DOHH2 (cell line): ENCODE measurements around the gene CAPN2.

Experiments used
- H3F3A ChIP-seq: fragments of 200-600 bp; sonication (generic), shearing (Covaris generic); 2 replicates; pipeline ENCODE4 v1.6.0; 2016; ENCODE audit warnings: antibody characterized with exemption, mild to moderate bottlenecking; ENCODE audit not compliant: control insufficient read depth, insufficient read depth
- H3K27ac ChIP-seq: fragments of 200-600 bp; sonication (generic); 2 replicates; pipeline ENCODE4 v1.5.1; 2014; ENCODE audit warnings: low read depth, mild to moderate bottlenecking, low read length, moderate library complexity
- H3K27me3 ChIP-seq: fragments of 200-600 bp; sonication (generic); 2 replicates; pipeline ENCODE4 v1.6.1; 2014; ENCODE audit warnings: mild to moderate bottlenecking, low read length, mixed read lengths; ENCODE audit not compliant: control insufficient read depth
- H3K36me3 ChIP-seq: fragments of 200-600 bp; sonication (generic); 2 replicates; pipeline ENCODE4 v1.6.1; 2014; ENCODE audit warnings: mild to moderate bottlenecking, low read length, moderate library complexity, mixed read lengths; ENCODE audit not compliant: control insufficient read depth
- H3K4me1 ChIP-seq: fragments of 200-600 bp; sonication (generic); 2 replicates; pipeline ENCODE4 v1.6.1; 2014; ENCODE audit warnings: mild to moderate bottlenecking, low read length, mixed read lengths; ENCODE audit not compliant: control insufficient read depth
- H3K4me2 ChIP-seq: fragments of 200-600 bp; sonication (generic); 2 replicates; pipeline ENCODE4 v1.6.0; 2014; ENCODE audit warnings: mild to moderate bottlenecking, low read length, moderate library complexity
- H3K4me3 ChIP-seq: fragments of 200-600 bp; sonication (generic); 2 replicates; pipeline ENCODE4 v1.5.1; 2014; ENCODE audit warnings: mild to moderate bottlenecking, low read length, mixed read lengths
- H3K79me2 ChIP-seq: fragments of 200-600 bp; sonication (generic); 2 replicates; pipeline ENCODE4 v1.6.1; 2014; ENCODE audit warnings: mild to moderate bottlenecking, low read length, mixed read lengths; ENCODE audit not compliant: control insufficient read depth
- H3K9me2 ChIP-seq: fragments of 200-600 bp; sonication (generic); replicated peaks from 2 replicates; pipeline ENCODE4 v1.6.1; 2014; ENCODE audit warnings: mild to moderate bottlenecking, low read length, mixed read lengths; ENCODE audit not compliant: control insufficient read depth
- H3K9me3 ChIP-seq: fragments of 200-600 bp; sonication (generic); 2 replicates; pipeline ENCODE4 v1.6.1; 2014; ENCODE audit warnings: antibody characterized with exemption, low read length, mixed read lengths; ENCODE audit not compliant: control insufficient read depth, insufficient read depth
- H4K20me1 ChIP-seq: fragments of 200-600 bp; sonication (generic); 2 replicates; pipeline ENCODE4 v1.6.0; 2014; ENCODE audit warnings: low read depth, mild to moderate bottlenecking, antibody characterized with exemption, low read length, moderate library complexity; ENCODE audit not compliant: control insufficient read depth, insufficient read depth
- CTCF ChIP-seq: fragments of 200-600 bp; sonication (generic); IDR thresholded peaks from one replicate; pipeline ENCODE4 v1.5.1; 2014; ENCODE audit warnings: antibody characterized with exemption, mild to moderate bottlenecking, low read depth, low read length; ENCODE audit not compliant: poor library complexity, severe bottlenecking
- EZH2phosphoT487 ChIP-seq: fragments of 200-600 bp; sonication (generic); IDR thresholded peaks from 2 replicates; pipeline ENCODE4 v1.6.1; 2017; ENCODE audit warnings: borderline replicate concordance, mild to moderate bottlenecking, antibody characterized with exemption, low read length, moderate library complexity, mixed read lengths

Gene CAPN2

DNA sequence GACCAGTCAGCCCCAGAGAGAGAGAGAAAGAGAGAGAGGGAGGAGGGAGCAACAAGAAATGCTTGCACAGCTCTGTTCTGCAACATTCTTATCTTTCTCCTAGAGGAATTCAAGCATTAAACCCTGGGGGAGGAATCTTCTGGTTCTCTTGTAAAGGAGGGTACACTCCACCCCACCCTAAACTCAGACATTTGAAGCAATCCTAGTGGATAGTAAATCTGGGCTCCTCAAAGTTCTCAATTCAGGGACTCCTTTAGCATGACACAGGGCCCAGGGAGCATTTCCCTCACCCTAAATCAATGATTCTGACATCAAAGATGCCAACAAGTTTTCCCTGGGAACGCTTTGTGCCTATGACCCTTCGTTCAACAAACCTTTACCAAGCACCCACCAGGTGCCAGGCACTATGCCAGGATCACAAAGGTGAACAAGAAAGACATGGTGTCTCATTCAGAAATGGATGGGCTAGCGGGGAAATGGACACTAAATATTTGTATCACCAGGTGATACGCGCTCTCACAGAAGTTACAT is 11.9 kb upstream of the CAPN2 start:
- no peaks in the 10 kb centered on the region for H3K79me2 ChIP-seq
- no peaks in the 10 kb centered on the region for H3K9me3 ChIP-seq
- no peak for TF ChIP-seq EZH2phosphoT487
- TF ChIP-seq CTCF = no peak
- no peaks in the 10 kb centered on the region for H3K36me3 ChIP-seq
- peaks cover 11% of the 10 kb centered on the region for H3K27me3 ChIP-seq
- no peak overlapping the region for H3K4me2 ChIP-seq
- H3K4me1 ChIP-seq = 0 out of 2 replicates have a peak, but pooled peaks cover 3% of the 10 kb centered on the region
- H4K20me1 ChIP-seq = no peaks in the 10 kb centered on the region
- no peak overlapping the region for H3K4me3 ChIP-seq
- H3K9me2 ChIP-seq = no peaks in the 10 kb centered on the region
- no peak overlapping the region for H3K27ac ChIP-seq
- no peaks in the 10 kb centered on the region for H3F3A ChIP-seq

DNA sequence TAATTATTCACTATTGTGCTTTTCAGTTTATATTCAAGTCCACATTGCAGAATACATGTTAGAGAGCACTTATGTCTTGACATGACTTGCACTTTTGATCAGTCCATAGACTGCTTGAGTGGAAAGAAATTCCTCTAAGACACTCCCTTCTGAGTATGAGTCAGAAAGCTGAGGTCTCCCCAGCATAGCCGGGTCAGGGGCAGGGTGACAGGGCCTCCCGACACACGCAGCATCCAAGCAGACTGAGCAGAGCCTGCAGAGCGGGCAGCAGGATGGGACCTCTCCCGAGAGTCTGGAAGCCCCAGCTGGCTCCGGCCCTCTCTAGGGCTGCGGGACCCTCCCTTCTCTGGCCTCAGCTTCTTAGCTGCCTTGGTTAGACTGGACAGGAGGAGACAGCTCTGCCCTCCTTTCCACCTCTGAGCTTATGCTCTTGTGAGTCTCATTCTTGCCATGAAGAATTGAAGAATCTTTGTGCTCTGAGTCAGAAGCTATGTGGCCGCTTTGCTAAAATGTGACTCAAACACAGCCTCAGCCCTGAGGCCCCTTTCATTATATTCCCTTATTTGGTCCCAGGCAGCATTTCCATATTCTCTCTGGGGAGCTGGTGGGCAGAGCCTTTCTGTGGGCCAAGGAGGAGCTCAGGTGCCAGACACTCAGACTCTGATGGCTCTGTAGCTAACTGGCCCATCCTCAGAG is 11.2 kb upstream of the CAPN2 start:
- Histone ChIP-seq H3K79me2 (no peaks in the 10 kb centered on the region), H3K4me2 (no peak overlapping the region), H4K20me1 (no peaks in the 10 kb centered on the region), H3K36me3 (no peaks in the 10 kb centered on the region), H3F3A (no peaks in the 10 kb centered on the region), H3K27ac (no peak overlapping the region), H3K27me3 (peaks cover 12% of the 10 kb centered on the region), H3K9me2 (no peaks in the 10 kb centered on the region), H3K4me1 (0 out of 2 replicates have a peak, but pooled peaks cover 3% of the 10 kb centered on the region), H3K4me3 (no peak overlapping the region), H3K9me3 (no peaks in the 10 kb centered on the region)
- TF ChIP-seq CTCF = no peak
- no peak for TF ChIP-seq EZH2phosphoT487

DNA sequence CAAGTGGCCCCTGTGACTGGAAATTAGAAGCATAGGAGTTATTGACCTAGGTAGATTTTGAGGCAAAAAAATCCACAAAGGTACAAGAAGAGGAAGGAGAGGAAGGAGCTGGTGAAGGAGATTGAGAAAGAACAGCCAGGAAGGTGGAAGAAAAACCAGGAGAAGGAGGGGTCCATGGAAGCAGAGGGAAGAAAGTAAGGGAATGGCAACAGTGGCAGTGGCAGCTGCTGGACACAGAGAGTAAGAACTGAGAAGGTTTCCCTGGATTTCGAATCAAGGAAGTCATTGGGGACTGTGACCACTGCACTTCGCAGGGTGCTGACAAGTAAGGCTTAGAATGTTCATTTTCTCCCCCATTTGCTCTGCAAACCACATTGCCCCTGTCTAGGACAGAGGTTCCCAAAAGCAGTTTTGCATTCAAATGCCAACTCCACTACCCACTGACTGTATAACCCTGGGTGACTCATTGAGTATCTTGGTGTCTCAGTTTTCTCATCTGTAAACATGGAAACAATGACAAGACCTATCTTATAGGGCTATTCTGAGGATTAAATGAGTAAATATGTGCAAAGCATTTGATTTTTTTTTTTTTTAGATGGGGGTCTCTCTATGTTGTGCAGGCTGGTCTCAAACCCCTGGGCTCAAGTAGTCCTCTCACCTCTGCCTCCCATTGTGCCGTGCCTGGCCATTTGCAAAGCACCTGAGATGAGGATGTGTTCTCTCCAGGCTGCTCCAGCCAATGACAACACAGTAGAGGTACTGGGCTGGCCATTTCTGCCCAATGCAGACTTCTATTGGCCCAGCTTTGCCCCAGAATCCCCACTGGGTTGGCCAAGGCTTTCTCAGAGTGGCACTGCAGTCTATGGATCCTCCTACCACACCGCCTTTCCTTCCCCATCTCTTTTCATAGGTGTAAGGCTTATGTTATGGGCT is 9.3 kb upstream of the CAPN2 start:
- Histone ChIP-seq H3K9me3 (no peaks in the 10 kb centered on the region), H3K4me1 (0 out of 2 replicates have a peak, but pooled peaks cover 3% of the 10 kb centered on the region), H3K4me2 (no peak overlapping the region), H3K27ac (no peak overlapping the region), H3K27me3 (peaks cover 18% of the 10 kb centered on the region), H3K79me2 (no peaks in the 10 kb centered on the region), H4K20me1 (no peaks in the 10 kb centered on the region), H3K4me3 (no peak overlapping the region), H3K36me3 (no peaks in the 10 kb centered on the region), H3K9me2 (no peaks in the 10 kb centered on the region), H3F3A (no peaks in the 10 kb centered on the region)
- no peak for TF ChIP-seq EZH2phosphoT487
- no peak for TF ChIP-seq CTCF
